Stimulated activated CD4-positive, alpha-beta T cell treated with anti-CD3 and anti-CD28 coated beads, Interleukin-2, amount 100 ng/mL, for 24 hours (primary cell): ENCODE measurements around the gene SPINK4.

Experiments used
- DNase-seq, 2 donors: peaks; one replicate each; pipeline ENCODE4 v3.0.0-alpha.2; 2020

The SPINK4 gene

DNA sequence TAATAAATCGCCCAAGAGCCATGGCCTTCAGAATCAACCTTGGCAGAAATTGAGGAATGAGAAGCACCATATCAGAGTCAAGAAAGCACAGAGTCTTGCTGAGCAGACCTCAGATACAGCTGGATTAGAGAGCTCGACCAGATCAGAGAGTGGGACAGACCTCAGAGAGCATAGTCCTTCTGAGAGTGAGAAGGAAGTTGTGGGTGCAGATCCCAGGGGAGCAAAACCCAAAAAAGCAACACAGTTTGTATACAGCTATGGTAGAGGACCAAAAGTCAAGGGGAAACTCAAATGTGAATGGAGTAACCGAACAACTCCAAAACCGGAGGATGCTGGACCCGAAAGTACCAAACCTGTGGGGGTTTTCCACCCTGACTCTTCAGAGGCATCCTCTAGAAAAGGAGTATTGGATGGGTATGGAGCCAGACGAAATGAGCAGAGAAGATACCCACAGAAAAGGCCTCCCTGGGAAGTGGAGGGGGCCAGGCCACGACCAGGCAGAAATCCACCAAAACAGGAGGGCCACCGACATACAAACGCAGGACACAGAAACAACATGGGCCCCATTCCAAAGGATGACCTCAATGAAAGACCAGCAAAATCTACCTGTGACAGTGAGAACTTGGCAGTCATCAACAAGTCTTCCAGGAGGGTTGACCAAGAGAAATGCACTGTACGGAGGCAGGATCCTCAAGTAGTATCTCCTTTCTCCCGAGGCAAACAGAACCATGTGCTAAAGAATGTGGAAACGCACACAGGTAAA, 54.9 kb downstream of the SPINK4 start:
- no peak for DNase-seq

DNA sequence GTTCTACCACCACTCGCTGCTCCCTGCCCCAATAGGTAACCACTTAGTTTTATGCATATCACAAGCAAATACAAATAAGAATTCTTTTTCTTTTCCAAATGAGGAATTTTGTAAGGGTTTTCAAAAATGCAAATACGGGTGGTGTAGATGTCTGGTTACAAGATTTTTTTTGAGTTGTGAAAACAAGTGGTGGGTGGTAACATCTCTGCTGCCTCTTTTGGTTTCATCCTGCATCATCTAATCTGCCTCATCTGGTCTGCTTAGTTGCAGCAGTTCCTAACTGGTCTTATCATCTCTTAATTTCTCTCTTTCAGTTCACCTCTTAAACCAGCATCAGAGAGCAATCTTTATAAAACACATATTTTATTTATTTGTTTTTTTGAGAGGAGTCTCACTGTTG, 55.6 kb downstream of the SPINK4 start:
- DNase-seq, result no peak

DNA sequence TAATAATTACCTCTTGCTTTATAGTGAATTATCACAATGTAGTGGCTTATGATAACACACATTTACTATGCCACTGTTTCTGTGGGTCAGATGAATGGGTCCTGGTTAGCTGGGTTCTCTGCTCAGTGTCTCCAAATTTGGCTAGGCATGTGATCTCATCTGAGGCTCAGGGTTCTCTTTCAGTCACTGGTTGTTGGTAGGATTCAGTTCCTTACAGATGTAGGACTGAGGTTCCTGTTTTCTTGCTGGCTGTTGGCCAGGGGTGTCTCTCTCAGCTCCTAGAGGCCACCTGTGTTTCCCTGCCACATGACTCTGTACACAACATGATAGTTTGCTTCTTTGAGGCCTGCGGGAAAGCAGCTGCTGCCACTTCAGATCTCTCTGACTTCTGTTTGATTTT, 57.5 kb downstream of the SPINK4 start:
- no peak for DNase-seq
